T47D (cell line): ENCODE results near the gene FRYL.

Experiments
- DNase-seq, 2 experiments: peaks; one replicate each; pipeline versions ENCODE4 v3.0.0 to v3.0.0-alpha.2; 2011 to 2012; ENCODE audit warnings: low read depth in 1 of 2, low spot score in 1 of 2
- JUND ChIP-seq: IDR thresholded peaks from 2 replicates; pipeline ENCODE4 v1.6.1; 2012; ENCODE audit warnings: low read depth
- in situ Hi-C: cut with HindIII; loops from 2 replicates; pipeline ENCODE4 v1.10.0; 2016; ENCODE audit warnings: low sequenced_read_pairs, low pct_unique_long_range_greater_than_20kb

The FRYL gene

DNA sequence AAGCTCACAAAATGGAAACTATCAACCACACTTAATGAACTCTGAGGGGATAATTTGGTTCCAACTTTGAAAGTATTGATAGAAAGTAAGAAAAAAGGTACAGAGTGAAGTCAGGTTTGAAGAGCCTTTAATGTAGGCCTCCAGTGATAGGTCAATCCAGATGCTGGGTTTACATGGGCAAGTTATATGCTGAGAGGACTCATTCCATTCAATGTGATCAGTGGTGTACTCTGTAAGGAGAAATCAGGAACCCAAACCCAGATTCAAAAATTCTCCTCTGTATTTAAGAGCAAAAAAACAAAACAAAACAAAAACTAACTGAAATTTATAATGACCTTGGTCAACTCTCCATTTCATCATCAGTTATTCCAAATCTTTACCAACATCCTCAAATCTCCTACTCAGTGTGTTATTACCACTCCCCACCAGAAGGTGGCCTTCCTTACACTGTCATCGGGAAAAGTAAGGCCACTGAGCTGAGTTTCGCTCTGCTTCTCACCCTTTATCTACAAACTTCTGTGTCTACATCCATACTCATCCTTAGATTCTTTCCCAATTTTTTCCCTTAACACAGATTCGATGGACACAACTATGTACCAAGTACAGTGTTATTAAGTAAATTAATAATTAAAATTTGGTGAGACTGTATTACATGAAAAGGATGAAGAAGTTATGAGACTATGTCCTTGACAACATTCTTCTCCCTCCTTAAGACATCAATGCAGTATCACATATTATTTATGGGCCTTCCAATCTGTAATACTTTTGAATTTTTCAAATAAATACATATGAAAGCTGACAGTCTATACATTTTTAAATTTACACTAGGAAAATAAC, 201.7 kb downstream of the FRYL start:
- TF ChIP-seq JUND, result no peak
- in situ Hi-C loops, result no loop called here
- peak in 1 of 2 experiments; percentile 68 for DNase-seq

DNA sequence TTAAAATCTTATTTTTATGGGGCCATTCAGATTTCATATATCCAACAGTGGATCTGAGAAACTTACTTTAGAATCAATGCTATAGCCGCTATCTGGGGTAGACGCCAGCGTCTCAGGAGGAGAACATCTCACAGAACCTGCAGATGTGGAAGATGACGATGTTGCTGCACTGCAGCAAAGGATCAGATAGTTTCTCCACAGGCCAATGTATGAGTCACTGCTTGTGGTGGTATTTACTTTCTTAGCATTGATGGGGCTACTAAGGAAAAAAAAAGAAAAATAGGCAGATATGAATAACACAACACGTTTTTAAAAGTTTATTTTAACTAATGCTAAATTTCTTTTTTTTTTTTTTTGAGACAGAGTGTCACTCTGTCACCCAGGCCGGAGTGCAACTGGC, 204.1 kb downstream of the FRYL start:
- in situ Hi-C loops, result no loop called here
- no peak for TF ChIP-seq JUND
- no peak for DNase-seq

DNA sequence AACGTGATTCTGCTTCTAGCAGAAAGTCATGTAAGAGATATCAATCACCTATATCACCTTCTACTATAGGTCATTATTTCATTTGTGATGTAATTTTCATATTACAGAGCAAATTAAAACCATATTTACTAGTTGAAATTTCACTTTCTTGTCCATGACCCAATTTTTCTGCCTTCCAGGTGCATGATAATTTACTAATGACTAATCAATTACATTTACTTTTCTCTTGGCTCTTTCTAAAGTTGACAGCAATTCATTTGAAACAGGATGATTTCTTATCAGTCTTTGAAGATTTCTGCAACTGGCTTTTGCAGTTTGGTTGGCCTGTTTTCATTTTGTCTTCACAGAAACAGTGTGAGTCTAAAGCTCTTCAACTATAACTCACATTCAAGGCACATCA, 208.6 kb downstream of the FRYL start:
- in situ Hi-C loops, result no loop called here
- DNase-seq, result no peak
- TF ChIP-seq JUND, result no peak

DNA sequence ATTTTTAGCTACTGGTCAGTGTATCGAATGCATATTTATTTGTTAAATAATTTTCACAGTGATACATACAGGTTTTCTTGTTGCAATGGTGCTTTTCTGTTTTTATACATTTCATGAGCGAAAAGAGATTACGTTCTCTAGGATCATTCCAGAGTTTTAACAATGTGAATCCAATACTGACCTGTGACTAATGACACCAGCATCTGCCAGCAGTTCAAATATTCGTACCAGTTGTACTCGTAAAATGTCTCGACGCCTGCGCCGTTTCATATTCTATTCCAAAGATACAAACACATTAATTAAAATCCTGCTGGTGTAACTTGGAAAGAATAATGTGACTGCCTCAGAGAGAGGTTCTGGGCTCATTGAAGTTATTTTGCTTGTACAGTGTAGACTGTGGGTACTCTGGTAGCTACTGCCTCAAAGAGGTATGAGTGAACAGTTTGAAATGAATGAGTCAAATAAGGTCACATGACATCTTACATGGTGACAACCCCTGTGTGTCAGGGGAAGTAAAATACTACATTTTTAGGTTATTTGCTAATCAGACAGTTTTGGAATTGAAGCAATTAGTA, 209.3 kb downstream of the FRYL start:
- TF ChIP-seq JUND, result no peak
- DNase-seq, result no peak
- in situ Hi-C loops, result no loop called here

DNA sequence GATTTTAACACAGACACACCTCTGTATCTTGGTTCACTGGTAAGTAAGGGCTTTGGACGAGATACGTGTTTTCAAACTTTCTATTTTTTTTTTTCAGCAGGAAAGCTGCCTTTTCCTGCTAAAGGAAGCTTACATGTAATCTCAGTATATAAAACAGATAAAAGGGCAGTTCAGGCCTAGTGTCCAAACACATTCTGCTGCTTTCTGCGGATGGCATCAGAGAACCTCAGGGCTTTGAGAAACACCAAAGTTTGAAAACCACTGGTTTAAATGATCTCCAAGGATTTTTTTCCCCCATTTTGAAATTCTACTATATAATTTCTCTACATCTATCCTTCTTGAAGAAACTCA, 214.1 kb downstream of the FRYL start:
- in situ Hi-C loops, result no loop called here
- no peak for DNase-seq

DNA sequence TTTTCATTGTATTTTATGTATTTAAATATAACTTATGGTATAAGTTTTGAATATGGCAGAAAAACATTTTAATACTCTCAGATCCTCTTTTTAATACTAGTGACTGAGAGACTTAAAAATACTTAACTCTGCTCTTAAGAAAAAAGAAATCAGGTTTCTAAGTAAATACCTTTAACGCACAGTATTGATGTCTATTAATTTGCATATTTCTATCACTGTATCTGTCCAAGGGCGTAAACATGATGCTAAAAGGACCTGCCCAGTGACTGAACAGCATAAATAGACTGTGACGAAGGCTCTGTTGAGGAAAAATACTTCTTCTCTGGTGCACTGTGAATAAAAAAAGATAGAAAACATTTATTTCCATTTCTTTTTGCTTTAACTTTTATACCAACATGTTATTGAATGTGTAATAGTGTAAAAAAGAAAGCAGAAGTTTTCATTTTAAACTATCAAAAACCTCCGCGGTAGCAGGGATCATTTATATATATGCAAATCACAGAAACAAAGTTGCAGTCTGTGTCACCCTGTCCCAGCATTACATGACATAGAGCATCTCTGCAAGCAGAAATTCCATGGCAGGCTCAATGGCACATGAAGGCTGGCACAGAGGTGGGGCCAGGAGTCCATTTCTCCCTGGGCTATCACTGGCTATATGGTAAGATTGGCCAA, 214.6 kb downstream of the FRYL start:
- in situ Hi-C loops, result no loop called here
- no peak for DNase-seq
- TF ChIP-seq JUND, result no peak

More for the DNA sequence above, 214.1 kb downstream of the FRYL start:
- TF ChIP-seq JUND, result no peak

DNA sequence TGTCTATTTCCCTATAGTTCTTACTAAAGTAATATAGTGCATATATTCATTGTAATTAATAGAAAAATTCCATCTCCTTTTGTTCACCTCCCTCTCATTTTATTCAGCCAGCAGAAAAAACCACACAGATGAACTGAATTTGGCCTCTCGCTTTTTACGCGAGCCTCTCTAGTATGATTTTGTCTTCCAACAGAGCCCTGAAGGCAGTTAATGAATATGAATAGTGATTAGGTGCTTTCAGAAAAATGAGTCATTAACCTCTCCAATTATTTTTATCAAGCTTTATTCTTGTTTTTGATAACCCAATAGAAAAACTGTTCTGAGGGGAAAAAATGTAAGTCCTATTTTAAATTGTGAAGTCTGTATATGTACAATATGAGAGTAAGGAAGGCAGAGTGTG, 215.9 kb downstream of the FRYL start:
- in situ Hi-C loops, result no loop called here
- TF ChIP-seq JUND, result no peak
- DNase-seq, result no peak

DNA sequence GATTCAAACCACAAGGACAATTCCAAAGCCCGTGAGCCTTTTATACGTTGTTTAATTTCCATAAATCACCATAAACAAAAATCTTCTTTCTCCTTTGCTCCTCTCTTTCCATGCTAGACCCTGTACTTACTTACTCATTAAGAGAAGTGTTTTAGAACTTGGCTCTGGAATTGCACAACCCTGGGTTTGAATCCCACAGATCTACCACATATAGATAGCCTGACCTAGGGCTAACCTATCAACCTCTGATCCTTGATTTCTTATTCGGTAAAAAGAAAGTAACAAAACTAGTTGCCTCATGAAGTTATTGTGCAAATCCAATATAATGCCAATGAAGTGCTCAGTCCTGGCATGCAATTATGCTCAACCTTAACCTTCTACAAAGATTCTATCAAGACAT, 221.3 kb downstream of the FRYL start:
- in situ Hi-C loops, result no loop called here
- DNase-seq, result no peak
- no peak for TF ChIP-seq JUND

DNA sequence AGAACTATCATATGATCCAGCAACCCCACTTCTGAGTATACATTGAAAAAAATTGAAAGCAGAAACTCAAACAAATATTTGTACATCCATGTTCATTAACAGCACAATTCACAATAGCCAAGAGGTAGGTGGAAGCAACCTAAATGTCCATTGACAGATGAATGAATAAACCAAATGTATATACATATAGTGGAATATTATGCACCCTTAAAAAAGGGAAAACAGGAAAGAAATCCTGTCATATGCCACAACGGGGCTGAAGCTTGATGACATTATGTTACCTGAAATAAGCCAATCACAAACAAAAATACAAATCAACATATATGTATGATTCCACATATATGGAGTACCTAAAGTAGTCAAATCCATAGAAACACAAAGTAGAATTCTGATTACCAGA, 222.1 kb downstream of the FRYL start:
- DNase-seq, result no peak
- TF ChIP-seq JUND, result no peak
- in situ Hi-C loops, result no loop called here

DNA sequence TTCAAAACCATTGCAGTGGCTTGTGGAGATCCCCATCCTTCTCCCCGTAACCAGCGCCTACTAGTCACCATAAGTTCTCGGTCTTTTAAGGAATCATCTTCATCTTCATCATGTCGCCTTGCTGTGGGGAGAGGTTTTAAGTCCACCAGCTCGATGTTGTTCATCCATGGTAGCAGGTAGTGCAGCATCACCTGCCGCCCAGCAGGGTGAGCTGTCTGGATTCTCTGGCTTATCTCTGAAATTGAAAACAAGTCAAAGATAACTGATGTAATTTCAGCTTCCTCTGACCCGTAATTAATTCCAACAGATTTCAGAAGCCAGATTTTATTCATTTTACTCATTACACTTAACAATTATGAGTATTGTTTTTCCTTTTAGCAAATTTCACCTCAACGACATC, 222.6 kb downstream of the FRYL start:
- in situ Hi-C loops, result no loop called here
- no peak for TF ChIP-seq JUND
- peak in 1 of 2 experiments; percentile 4 for DNase-seq

DNA sequence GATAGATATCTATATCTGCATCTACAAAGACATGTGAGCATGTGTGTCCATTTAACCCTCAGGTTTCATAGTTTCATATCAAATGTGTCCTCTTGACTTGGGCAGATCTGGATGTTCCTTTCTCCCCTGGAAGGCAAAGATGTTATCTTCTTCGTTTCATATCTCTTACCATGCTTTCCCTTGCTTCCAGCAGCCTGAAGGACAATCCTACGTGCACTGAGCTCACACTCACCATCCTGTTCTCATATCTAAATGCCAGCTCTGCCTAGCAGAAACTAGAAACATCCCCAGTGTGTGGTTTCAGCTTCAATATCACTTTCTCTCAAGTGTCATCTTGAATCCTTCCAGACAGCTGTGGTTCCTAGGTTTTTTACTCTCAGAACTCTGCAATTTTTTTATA, 223.8 kb downstream of the FRYL start:
- in situ Hi-C loops, result no loop called here
- no peak for TF ChIP-seq JUND
- DNase-seq, result no peak

DNA sequence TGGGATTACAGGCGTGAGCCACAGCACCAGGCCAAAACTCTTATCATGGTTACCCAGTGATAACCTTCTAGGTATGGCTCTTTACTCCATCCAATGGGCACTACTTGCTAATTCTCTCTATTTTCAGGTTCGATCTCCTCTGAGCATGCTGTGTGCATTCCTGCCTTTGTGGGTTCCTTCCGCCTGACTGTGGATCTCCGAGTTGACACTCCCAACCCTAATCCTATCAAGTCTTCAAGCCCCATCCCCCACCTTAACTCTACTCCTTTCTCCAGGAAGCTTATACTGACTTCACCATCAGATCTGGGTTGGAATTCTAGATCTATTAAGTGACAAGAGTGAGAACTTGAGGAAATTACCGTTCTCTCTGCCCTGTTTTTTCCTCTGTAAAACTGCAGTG, 225.5 kb downstream of the FRYL start:
- in situ Hi-C loops, result no loop called here
- no peak for DNase-seq
- TF ChIP-seq JUND, result no peak

DNA sequence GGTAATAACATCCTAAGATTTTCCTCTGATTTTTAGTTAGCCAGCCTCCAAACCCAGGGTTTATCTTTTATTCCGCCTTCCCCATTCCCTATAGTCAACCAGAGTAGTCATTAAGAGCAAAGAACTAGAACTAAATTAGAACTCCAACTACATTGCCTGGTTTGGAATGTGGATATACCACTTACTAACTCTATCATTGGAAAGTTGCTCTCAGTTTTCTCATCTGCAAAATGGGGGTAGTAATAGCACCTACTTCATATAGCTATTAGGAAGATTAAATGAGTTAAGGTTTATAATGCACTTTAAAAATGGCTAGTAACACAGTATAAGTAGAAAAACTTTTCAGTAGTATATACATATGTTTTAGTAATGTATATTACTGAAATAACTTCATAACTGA, 226.4 kb downstream of the FRYL start:
- in situ Hi-C loops, result no loop called here
- TF ChIP-seq JUND, result no peak
- no peak for DNase-seq
